CD14-positive monocyte (primary cell): ENCODE results near the gene PRDM5. TPM values are rescaled to one million over a fixed set of nuclear protein-coding genes. Genes with fewer than 3 reads are reported as not detected.

ENCODE experiments used
- DNase-seq, 3 donors: peaks; one replicate each; pipeline ENCODE4 v3.0.0-alpha.2; 2011 to 2022
- H2AFZ ChIP-seq: 2 replicates; pipeline ENCODE4 v1.6.0; 2012; ENCODE audit warnings: mild to moderate bottlenecking, low read depth, low read length, inconsistent platforms; ENCODE audit not compliant: insufficient read depth, poor library complexity, severe bottlenecking
- H3K27ac ChIP-seq, 2 donors: 1 replicate in 1 of 2; 2 replicates in 1 of 2; pipeline ENCODE4 v1.5.1; 2012 to 2013; ENCODE audit warnings: low read length in 2 of 2, control low read depth in 1 of 2, inconsistent platforms in 1 of 2, low read depth in 1 of 2, mild to moderate bottlenecking in 1 of 2
- H3K27me3 ChIP-seq, 2 donors: one replicate each; pipeline versions ENCODE4 v1.6.0 to v1.6.1; 2011 to 2013; ENCODE audit warnings: low read length in 2 of 2; ENCODE audit not compliant: control insufficient read depth in 2 of 2, insufficient read depth in 2 of 2
- H3K36me3 ChIP-seq, 2 donors: replicated peaks in 1 of 2; 1 replicate in 1 of 2; 2 replicates in 1 of 2; pipeline versions ENCODE4 v1.5.1 to v1.6.1; 2012 to 2013; ENCODE audit warnings: low read length in 2 of 2, control low read depth in 1 of 2, inconsistent platforms in 1 of 2, mild to moderate bottlenecking in 1 of 2; ENCODE audit not compliant: insufficient read depth in 2 of 2, control insufficient read depth in 1 of 2
- H3K4me1 ChIP-seq, 2 donors: 1 replicate in 1 of 2; 2 replicates in 1 of 2; pipeline versions ENCODE4 v1.5.1 to v1.6.1; 2012 to 2013; ENCODE audit warnings: low read length in 2 of 2, control low read depth in 1 of 2, inconsistent platforms in 1 of 2, mild to moderate bottlenecking in 1 of 2, moderate library complexity in 1 of 2; ENCODE audit not compliant: insufficient read depth in 2 of 2, control insufficient read depth in 1 of 2
- H3K4me2 ChIP-seq: replicated peaks from 2 replicates; pipeline ENCODE3; 2012; ENCODE audit warnings: low read length, moderate library complexity, mild to moderate bottlenecking; ENCODE audit not compliant: poor library complexity, severe bottlenecking; ENCODE audit errors: extremely low read depth
- H3K4me3 ChIP-seq, 3 experiments: fragments of 200-600 bp in 1 of 3; sonication (generic) in 1 of 3; replicated peaks in 1 of 3; 1 replicate in 2 of 3; 2 replicates in 1 of 3; pipeline ENCODE4 v1.5.1; 2011 to 2013; ENCODE audit warnings: low read length in 3 of 3, mild to moderate bottlenecking in 3 of 3, control low read depth in 2 of 3, low read depth in 2 of 3, inconsistent platforms in 1 of 3, moderate library complexity in 1 of 3
- H3K79me2 ChIP-seq: 2 replicates; pipeline ENCODE4 v1.6.0; 2012; ENCODE audit warnings: mild to moderate bottlenecking, control low read depth, inconsistent platforms, low read length, moderate library complexity; ENCODE audit not compliant: insufficient read depth
- H3K9ac ChIP-seq: 2 replicates; pipeline ENCODE4 v1.6.0; 2017; ENCODE audit warnings: low read length, mild to moderate bottlenecking; ENCODE audit not compliant: insufficient read depth, poor library complexity, severe bottlenecking
- H3K9me3 ChIP-seq, 2 donors: replicated peaks in 1 of 2; 1 replicate in 1 of 2; 2 replicates in 1 of 2; pipeline versions ENCODE4 v1.5.1 to v1.6.1; 2012 to 2013; ENCODE audit warnings: low read length in 2 of 2, control low read depth in 1 of 2; ENCODE audit not compliant: control insufficient read depth in 1 of 2, insufficient read depth in 1 of 2
- H4K20me1 ChIP-seq: 2 replicates; pipeline ENCODE4 v1.6.0; 2012; ENCODE audit warnings: mild to moderate bottlenecking, low read length, control low read depth, moderate library complexity; ENCODE audit not compliant: insufficient read depth
- H3K27ac Mint-ChIP-seq, 7 donors: one replicate each; pipeline ENCODE4 v1.8.0; 2020; ENCODE audit warnings: mild to moderate bottlenecking in 7 of 7, mixed read lengths in 7 of 7, moderate library complexity in 6 of 7, inconsistent platforms in 2 of 7
- H3K27me3 Mint-ChIP-seq, 3 donors: one replicate each; pipeline ENCODE4 v1.8.0; 2021 to 2022; ENCODE audit warnings: low read depth in 3 of 3, mild to moderate bottlenecking in 3 of 3, mixed read lengths in 3 of 3, moderate library complexity in 3 of 3, inconsistent platforms in 1 of 3
- H3K36me3 Mint-ChIP-seq, 2 donors: one replicate each; pipeline ENCODE4 v1.8.0; 2020; ENCODE audit warnings: mixed read lengths in 2 of 2, inconsistent platforms in 1 of 2, mild to moderate bottlenecking in 1 of 2
- H3K4me1 Mint-ChIP-seq: one replicate; pipeline ENCODE4 v1.8.0; 2020; ENCODE audit warnings: mild to moderate bottlenecking, mixed read lengths
- H3K4me3 Mint-ChIP-seq, 2 donors: one replicate each; pipeline ENCODE4 v1.8.0; 2020; ENCODE audit warnings: mild to moderate bottlenecking in 2 of 2, mixed read lengths in 2 of 2, moderate library complexity in 1 of 2
- H3K9me3 Mint-ChIP-seq, 7 donors: one replicate each; pipeline ENCODE4 v1.8.0; 2020 to 2022; ENCODE audit warnings: mixed read lengths in 7 of 7, mild to moderate bottlenecking in 6 of 7, moderate library complexity in 6 of 7, inconsistent platforms in 2 of 7
- WGBS: methylation state at CpG from one replicate; pipeline ENCODE4 v1.1.5; 2013; ENCODE audit warnings: missing lambda C conversion rate; ENCODE audit not compliant: insufficient coverage; 5-methylcytosine and 5-hydroxymethylcytosine counted together
- intact Hi-C, 2 donors: fragments of 100-400 bp; cut with micrococcal nuclease; formaldehyde crosslinking; loops; one replicate each; pipeline versions ENCODE4 v1.15.0 to v1.15.1; 2023
- polyA plus RNA-seq, 3 donors: library from polyadenylated mRNA; depleted of rRNA in 1 of 3; unstranded in 2 of 3; stranded (reverse) in 1 of 3; fragments of 300-500 nt in 2 of 3; fragments of >200 nt in 1 of 3; fragmentation: Illumina TruSeq in 2 of 3; gene quantifications; 1 replicate in 2 of 3; 2 replicates in 1 of 3; pipeline ENCODE4 v1.2.3, GENCODE V29; 2012 to 2021
- TF ChIP-seq, protein P1 (sequence below): fragments of 200-600 bp; IDR thresholded peaks from one replicate; pipeline ENCODE4 v1.8.0; 2022; ENCODE audit warnings: antibody characterized with exemption, mild to moderate bottlenecking

Gene PRDM5
- polyA plus RNA-seq, 3 donors: 0.12 to 0.25 (median 0.17) TPM

DNA sequence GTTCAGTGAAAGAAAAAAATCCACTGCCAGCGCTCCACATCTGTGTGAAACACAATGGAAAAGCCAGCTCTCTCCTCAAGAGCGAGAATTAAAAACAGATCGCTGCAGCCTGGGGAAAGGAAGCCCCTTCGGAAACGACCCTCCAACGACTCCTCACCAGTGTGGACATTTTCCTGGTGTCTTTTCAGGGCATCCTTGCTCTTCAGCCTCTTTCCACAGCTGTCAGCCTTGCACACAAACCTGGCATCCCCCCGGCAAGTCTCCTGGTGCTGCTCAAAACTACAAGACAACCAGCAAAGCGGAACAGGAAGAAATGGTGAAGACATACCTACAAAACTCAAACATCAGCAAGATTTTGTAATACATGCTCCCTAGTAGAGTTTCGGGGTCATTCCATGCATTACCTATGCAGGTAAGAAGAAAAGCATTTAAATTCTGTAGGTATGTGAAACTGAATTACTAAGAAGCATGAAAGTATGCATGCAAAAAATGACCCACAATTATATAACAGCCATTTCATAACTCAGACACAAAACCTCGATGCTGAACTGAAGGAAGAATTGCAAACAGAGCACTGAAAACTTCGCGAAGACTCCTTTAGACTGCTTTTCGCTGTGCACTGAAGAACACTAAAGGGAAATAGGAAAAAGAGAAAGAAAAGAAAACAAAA is 106.1 kb downstream of the PRDM5 start:
- H3K79me2 ChIP-seq: no peaks in the 10 kb centered on the region
- 82% methylated on average over 8 of the region's 13 CpGs for WGBS
- peak overlapping the region; percentile 22 for H3K9ac ChIP-seq
- Mint-ChIP-seq H3K27me3 (no peaks in the 10 kb centered on the region), H3K9me3 (peaks cover 0 to 10% (median 5%) of the 10 kb centered on the region in 7 donors), H3K27ac (peak overlapping the region in 2 of 7 donors; percentile 48 to 72), H3K36me3 (no peaks in the 10 kb centered on the region), H3K4me3 (peak overlapping the region; percentile 47 to 83), H3K4me1 (peaks cover 12% of the 10 kb centered on the region)
- DNase-seq: no peak
- no peaks in the 10 kb centered on the region for H3K4me1 ChIP-seq
- no peaks in the 10 kb centered on the region for H4K20me1 ChIP-seq
- H2AFZ ChIP-seq: peak overlapping the region; percentile 69
- no peaks in the 10 kb centered on the region for H3K27me3 ChIP-seq
- H3K4me3 ChIP-seq: peak overlapping the region in 2 of 3 experiments; percentile 28 to 49
- H3K9me3 ChIP-seq: peaks cover 3 to 5% of the 10 kb centered on the region in 2 donors
- no peaks in the 10 kb centered on the region for H3K36me3 ChIP-seq
- H3K27ac ChIP-seq: peak overlapping the region in 1 of 2 donors; percentile 67
- peak overlapping the region; percentile 52 for H3K4me2 ChIP-seq
- intact Hi-C loops: no loop called here
- TF ChIP-seq, protein P1, sequence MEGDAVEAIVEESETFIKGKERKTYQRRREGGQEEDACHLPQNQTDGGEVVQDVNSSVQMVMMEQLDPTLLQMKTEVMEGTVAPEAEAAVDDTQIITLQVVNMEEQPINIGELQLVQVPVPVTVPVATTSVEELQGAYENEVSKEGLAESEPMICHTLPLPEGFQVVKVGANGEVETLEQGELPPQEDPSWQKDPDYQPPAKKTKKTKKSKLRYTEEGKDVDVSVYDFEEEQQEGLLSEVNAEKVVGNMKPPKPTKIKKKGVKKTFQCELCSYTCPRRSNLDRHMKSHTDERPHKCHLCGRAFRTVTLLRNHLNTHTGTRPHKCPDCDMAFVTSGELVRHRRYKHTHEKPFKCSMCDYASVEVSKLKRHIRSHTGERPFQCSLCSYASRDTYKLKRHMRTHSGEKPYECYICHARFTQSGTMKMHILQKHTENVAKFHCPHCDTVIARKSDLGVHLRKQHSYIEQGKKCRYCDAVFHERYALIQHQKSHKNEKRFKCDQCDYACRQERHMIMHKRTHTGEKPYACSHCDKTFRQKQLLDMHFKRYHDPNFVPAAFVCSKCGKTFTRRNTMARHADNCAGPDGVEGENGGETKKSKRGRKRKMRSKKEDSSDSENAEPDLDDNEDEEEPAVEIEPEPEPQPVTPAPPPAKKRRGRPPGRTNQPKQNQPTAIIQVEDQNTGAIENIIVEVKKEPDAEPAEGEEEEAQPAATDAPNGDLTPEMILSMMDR: no peak

DNA sequence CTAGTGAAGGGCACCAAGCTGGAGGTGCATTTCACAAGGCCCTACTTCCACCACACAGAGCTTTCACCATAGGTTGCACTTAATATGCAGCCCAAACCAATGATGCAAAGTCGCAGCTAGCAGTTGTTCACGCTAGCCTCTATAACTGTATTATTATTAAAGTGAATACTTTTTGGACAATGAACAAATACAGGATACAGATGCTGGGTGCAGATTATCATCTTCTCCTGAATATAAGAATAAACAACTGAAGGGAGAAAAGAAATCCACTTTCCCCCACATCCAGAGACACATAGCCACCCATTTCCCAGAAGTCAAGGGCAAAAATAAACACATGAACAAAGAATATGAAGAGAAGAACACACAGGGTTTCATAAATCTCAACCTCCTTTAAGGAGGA is 107.2 kb downstream of the PRDM5 start:
- Mint-ChIP-seq H3K9me3 (peaks cover 0 to 3% (median under 1%) of the 10 kb centered on the region in 7 donors), H3K36me3 (no peaks in the 10 kb centered on the region), H3K4me1 (peaks cover 10% of the 10 kb centered on the region), H3K4me3 (no peak overlapping the region), H3K27me3 (no peaks in the 10 kb centered on the region), H3K27ac (no peak overlapping the region)
- no peaks in the 10 kb centered on the region for H3K36me3 ChIP-seq
- H3K4me2 ChIP-seq: no peak overlapping the region
- DNase-seq: no peak
- H3K27ac ChIP-seq: no peak overlapping the region
- H3K4me1 ChIP-seq: no peaks in the 10 kb centered on the region
- TF ChIP-seq, protein P1: no peak
- no peak overlapping the region for H2AFZ ChIP-seq
- H4K20me1 ChIP-seq: no peaks in the 10 kb centered on the region
- intact Hi-C loops: no loop called here
- no peak overlapping the region for H3K4me3 ChIP-seq
- no peak overlapping the region for H3K9ac ChIP-seq
- H3K79me2 ChIP-seq: no peaks in the 10 kb centered on the region
- no peaks in the 10 kb centered on the region for H3K9me3 ChIP-seq
- no peaks in the 10 kb centered on the region for H3K27me3 ChIP-seq
- no CpG with 5 or more reads among the region's 2 CpGs for WGBS
